ENCODE measurements around the gene CSGALNACT2. TPM values are rescaled to one million over a fixed set of nuclear protein-coding genes. Genes with fewer than 3 reads are reported as not detected.

CSGALNACT2 gene
- total and polyA plus RNA-seq, 2 experiments from 2014 or later: 7.7 to 13.9 TPM

GRCh38 chr10:43102063-43102828, 36.0 kb upstream of the CSGALNACT2 start:
- no peak for DNase-seq (ENCODE audit: low spot score)
- Histone ChIP-seq H3K9me2 (replicated peaks; ENCODE audit: insufficient read depth) (no peaks in the 10 kb centered on the region), H3K27me3 (peaks cover 27% of the 10 kb centered on the region), H3K4me2 (no peak overlapping the region), H3K9me3 (ENCODE audit: low read depth) (no peaks in the 10 kb centered on the region), H3K79me2 (no peaks in the 10 kb centered on the region), H3K36me3 (replicated peaks; ENCODE audit: insufficient read depth, low read depth) (no peaks in the 10 kb centered on the region), H3K4me1 (ENCODE audit: insufficient read depth) (peaks cover 8% of the 10 kb centered on the region), H3K27ac (no peak overlapping the region), H2AFZ (no peak overlapping the region), H4K20me1 (ENCODE audit: insufficient read depth, poor library complexity, severe bottlenecking) (no peaks in the 10 kb centered on the region), H3K4me3 (no peak overlapping the region)
- 89% methylated on average over 19 of the region's 19 CpGs for WGBS (ENCODE audit: low lambda C conversion rate, missing lambda C conversion rate)
- TF ChIP-seq EZH2phosphoT487 (IDR thresholded peaks at IDR 0.05; ENCODE audit: low read depth, severe bottlenecking, unreplicated experiment) (no peak), CTCF (IDR thresholded peaks at IDR 0.05; ENCODE audit: poor library complexity) (no peak), EZH2 (IDR thresholded peaks at IDR 0.05; ENCODE audit: borderline replicate concordance) (no peak)

- no peaks in the 10 kb centered on the region for H3K9me3 ChIP-seq (ENCODE audit: low read depth)
- H2AFZ ChIP-seq: peak overlapping the region; percentile 100
- H3K36me3 ChIP-seq (replicated peaks; ENCODE audit: insufficient read depth, low read depth): no peaks in the 10 kb centered on the region
- TF ChIP-seq CTCF (IDR thresholded peaks at IDR 0.05; ENCODE audit: poor library complexity) (peak; percentile 99), EZH2 (IDR thresholded peaks at IDR 0.05; ENCODE audit: borderline replicate concordance) (no peak)
- H3K9me2 ChIP-seq (replicated peaks; ENCODE audit: insufficient read depth): no peaks in the 10 kb centered on the region
- no peak overlapping the region for H3K27ac ChIP-seq
- H4K20me1 ChIP-seq (ENCODE audit: insufficient read depth, poor library complexity, severe bottlenecking): no peaks in the 10 kb centered on the region
- peak; percentile 87 for DNase-seq (ENCODE audit: low spot score)
- H3K4me3 ChIP-seq: peak overlapping the region; percentile 77
- H3K27me3 ChIP-seq: peaks cover 27% of the 10 kb centered on the region
- peak overlapping the region; percentile 100 for H3K4me2 ChIP-seq
- peaks cover 11% of the 10 kb centered on the region for H3K4me1 ChIP-seq (ENCODE audit: insufficient read depth)
- WGBS (ENCODE audit: low lambda C conversion rate, missing lambda C conversion rate): 5% methylated on average over 64 of the region's 71 CpGs
- no peaks in the 10 kb centered on the region for H3K79me2 ChIP-seq
Measured at GRCh38 chr10:43105102-43105955, 32.9 kb upstream of the CSGALNACT2 start.

GRCh38 chr10:43105956-43106229, 32.4 kb upstream of the CSGALNACT2 start:
- H4K20me1 ChIP-seq (ENCODE audit: insufficient read depth, poor library complexity, severe bottlenecking): no peaks in the 10 kb centered on the region
- H2AFZ ChIP-seq: no peak overlapping the region
- no peak overlapping the region for H3K27ac ChIP-seq
- 59% methylated on average over 7 of the region's 7 CpGs for WGBS (ENCODE audit: low lambda C conversion rate, missing lambda C conversion rate)
- H3K4me1 ChIP-seq (ENCODE audit: insufficient read depth): peaks cover 15% of the 10 kb centered on the region
- TF ChIP-seq CTCF (IDR thresholded peaks at IDR 0.05; ENCODE audit: poor library complexity): no peak
- no peak for TF ChIP-seq EZH2phosphoT487 (IDR thresholded peaks at IDR 0.05; ENCODE audit: low read depth, severe bottlenecking, unreplicated experiment)
- TF ChIP-seq EZH2 (IDR thresholded peaks at IDR 0.05; ENCODE audit: borderline replicate concordance): no peak
- no peaks in the 10 kb centered on the region for H3K79me2 ChIP-seq
- no peaks in the 10 kb centered on the region for H3K9me3 ChIP-seq (ENCODE audit: low read depth)
- DNase-seq (ENCODE audit: low spot score): no peak
- H3K4me2 ChIP-seq: peak overlapping the region; percentile 100
- no peaks in the 10 kb centered on the region for H3K9me2 ChIP-seq (replicated peaks; ENCODE audit: insufficient read depth)
- no peaks in the 10 kb centered on the region for H3K36me3 ChIP-seq (replicated peaks; ENCODE audit: insufficient read depth, low read depth)
- peaks cover 27% of the 10 kb centered on the region for H3K27me3 ChIP-seq
- no peak overlapping the region for H3K4me3 ChIP-seq
